Chondrocyte (in vitro differentiated cells): ENCODE data around the gene FTCD. TPM values are rescaled to one million over a fixed set of nuclear protein-coding genes. Genes with fewer than 3 reads are reported as not detected.
"Not testable (repeated sequence)": the region's sequence is repeated elsewhere in the genome, so short reads cannot be mapped to it uniquely, and the experiment has no call there.

Experiments used
- DNase-seq: peaks from one replicate; pipeline ENCODE4 v3.0.0; 2021; ENCODE audit warnings: mixed read lengths, low spot score
- H3K27ac Mint-ChIP-seq: one replicate; pipeline ENCODE4 v1.8.0; 2021; ENCODE audit warnings: mild to moderate bottlenecking, moderate library complexity, mixed read lengths; ENCODE audit not compliant: unreplicated experiment
- H3K27me3 Mint-ChIP-seq: 2 replicates; pipeline ENCODE4 v1.8.0; 2021; ENCODE audit warnings: low read depth, mixed read lengths
- H3K36me3 Mint-ChIP-seq: 2 replicates; pipeline ENCODE4 v1.8.0; 2021; ENCODE audit warnings: low read depth, mixed read lengths
- H3K4me1 Mint-ChIP-seq: 2 replicates; pipeline ENCODE4 v1.8.0; 2021; ENCODE audit warnings: low read depth, mild to moderate bottlenecking, mixed read lengths
- H3K4me3 Mint-ChIP-seq: one replicate; pipeline ENCODE4 v1.8.0; 2021; ENCODE audit warnings: mild to moderate bottlenecking, moderate library complexity, mixed read lengths; ENCODE audit not compliant: unreplicated experiment
- H3K9me3 Mint-ChIP-seq: 2 replicates; pipeline ENCODE4 v1.8.0; 2021; ENCODE audit warnings: low read depth, mixed read lengths
- CTCF ChIP-seq: fragments of 200-600 bp; sonication (generic); IDR thresholded peaks from 2 replicates; pipeline ENCODE4 v1.5.0; 2021; ENCODE audit warnings: antibody characterized with exemption, mild to moderate bottlenecking, moderate library complexity
- total RNA-seq: library from RNA; stranded (reverse); gene quantifications from 3 replicates; pipeline ENCODE4 v1.2.1, GENCODE V29; 2021

The FTCD gene
- total RNA-seq, 1 donor from 2014 or later = 1.7 TPM

- no peak overlapping the region for H3K27ac Mint-ChIP-seq
- no peak for TF ChIP-seq CTCF
- no peak overlapping the region for H3K4me3 Mint-ChIP-seq
- no peaks in the 10 kb centered on the region for H3K36me3 Mint-ChIP-seq
- H3K27me3 Mint-ChIP-seq = no peaks in the 10 kb centered on the region
- no peaks in the 10 kb centered on the region for H3K9me3 Mint-ChIP-seq
- peaks cover 2% of the 10 kb centered on the region for H3K4me1 Mint-ChIP-seq
- peak; percentile 80 for DNase-seq
Measured at GRCh38 chr21:46149205-46149901, 6.0 kb downstream of the FTCD start.

- DNase-seq = peak; percentile 33
- Mint-ChIP-seq H3K9me3 (no peaks in the 10 kb centered on the region), H3K4me1 (peaks cover 10% of the 10 kb centered on the region), H3K27ac (no peak overlapping the region), H3K27me3 (no peaks in the 10 kb centered on the region), H3K36me3 (no peaks in the 10 kb centered on the region), H3K4me3 (no peak overlapping the region)
- TF ChIP-seq CTCF = no peak
Measured at GRCh38 chr21:46148106-46148505, 7.3 kb downstream of the FTCD start.

- peak; percentile 52 for DNase-seq
- H3K9me3 Mint-ChIP-seq, H3K4me3 Mint-ChIP-seq, H3K36me3 Mint-ChIP-seq, H3K27me3 Mint-ChIP-seq, H3K27ac Mint-ChIP-seq: not testable (repeated sequence)
- TF ChIP-seq CTCF = peak; percentile 74
- peaks cover 10% of the 10 kb centered on the region for H3K4me1 Mint-ChIP-seq
Measured at GRCh38 chr21:46147429-46147828, 8.0 kb downstream of the FTCD start.

DNA sequence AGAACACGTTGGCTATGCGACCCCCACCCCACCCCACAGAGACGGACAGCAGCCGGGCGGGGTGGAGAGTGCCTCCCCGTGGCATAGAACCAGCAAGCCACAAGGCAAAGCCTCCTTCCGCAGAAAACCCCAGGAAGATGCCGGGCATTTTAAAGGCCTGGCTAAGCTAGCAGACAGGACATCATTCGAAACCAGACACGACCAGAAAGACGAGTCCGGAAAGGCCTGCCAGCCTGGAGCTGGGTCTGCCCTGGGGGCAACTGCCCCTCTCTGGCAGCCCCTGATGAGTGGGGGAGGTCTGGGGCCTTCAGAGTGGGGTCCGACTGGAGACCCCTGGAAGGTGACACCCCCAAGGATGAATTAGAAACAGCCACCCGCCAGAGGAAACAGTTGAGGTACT, 8.5 kb downstream of the FTCD start:
- Mint-ChIP-seq H3K27ac (no peak overlapping the region), H3K27me3 (no peaks in the 10 kb centered on the region), H3K4me3 (no peak overlapping the region), H3K36me3 (no peaks in the 10 kb centered on the region), H3K4me1 (peaks cover 10% of the 10 kb centered on the region), H3K9me3 (no peaks in the 10 kb centered on the region)
- no peak for TF ChIP-seq CTCF
- DNase-seq = peak; percentile 78

DNA sequence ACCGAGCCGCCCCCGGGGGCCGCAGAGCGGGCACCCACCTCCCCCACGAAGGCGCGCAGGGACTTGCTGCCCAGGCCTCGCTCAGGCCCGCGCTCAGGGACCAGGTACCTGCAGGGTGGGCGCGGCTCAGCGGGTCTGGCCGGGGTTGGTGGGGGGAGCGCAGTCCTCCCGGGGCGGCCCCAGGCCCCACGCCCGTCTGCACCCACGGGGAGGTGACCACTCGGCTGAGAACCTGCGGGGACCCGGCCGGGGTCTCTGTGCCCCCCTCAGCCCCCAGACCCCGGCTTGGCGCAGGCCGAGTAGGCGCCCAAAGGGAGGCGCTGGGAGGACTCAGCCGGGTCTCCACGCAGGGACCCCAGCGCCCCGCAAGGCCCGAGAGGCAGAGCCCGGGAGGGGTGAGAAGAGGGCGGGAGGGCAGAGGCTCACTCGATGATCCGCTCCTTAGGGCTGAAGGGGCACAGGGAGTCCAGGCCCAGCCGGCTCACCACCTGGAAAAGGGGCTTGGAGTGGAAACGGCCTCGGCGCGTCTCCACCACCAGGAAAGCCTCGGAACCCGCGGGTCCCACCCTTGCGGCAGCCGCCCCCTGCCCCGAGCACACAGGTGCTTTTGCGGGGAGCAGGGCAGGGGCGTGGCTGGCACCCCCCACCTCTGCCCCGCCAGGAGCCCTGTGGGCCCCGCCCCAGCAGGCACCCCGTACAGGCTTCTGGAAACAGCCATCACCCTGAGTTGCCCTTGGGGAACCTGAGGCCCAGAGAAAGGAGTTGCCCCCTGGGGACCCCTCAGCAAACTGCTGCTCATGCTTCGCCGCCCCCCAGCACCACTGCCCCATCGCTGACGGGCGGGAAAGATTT, 9.3 kb downstream of the FTCD start:
- H3K27me3 Mint-ChIP-seq = peaks cover 2% of the 10 kb centered on the region
- H3K27ac Mint-ChIP-seq = no peak overlapping the region
- H3K9me3 Mint-ChIP-seq = no peaks in the 10 kb centered on the region
- DNase-seq = peak; percentile 89
- peaks cover 10% of the 10 kb centered on the region for H3K4me1 Mint-ChIP-seq
- TF ChIP-seq CTCF = no peak
- peaks cover 2% of the 10 kb centered on the region for H3K36me3 Mint-ChIP-seq
- no peak overlapping the region for H3K4me3 Mint-ChIP-seq
